Vagina (tissue), 2 donors: ENCODE data around the gene TPP2.

ENCODE experiments used
- CTCF ChIP-seq, 3 experiments: fragments of 450-650 bp in 2 of 3; fragments of 200-600 bp in 1 of 3; sonication (generic) in 1 of 3; IDR thresholded peaks; one replicate each; pipeline ENCODE4 v1.5.1; 2017 to 2019; ENCODE audit warnings: antibody characterized with exemption in 3 of 3, mild to moderate bottlenecking in 2 of 3, moderate library complexity in 2 of 3
- POLR2A ChIP-seq, 2 donors: fragments of 450-650 bp; IDR thresholded peaks; one replicate each; pipeline ENCODE4 v1.6.1; 2017; ENCODE audit warnings: antibody characterized with exemption in 2 of 2, mild to moderate bottlenecking in 2 of 2, moderate library complexity in 2 of 2
- POLR2AphosphoS5 ChIP-seq, 2 donors: sonication (generic); formaldehyde crosslinking; IDR thresholded peaks; one replicate each; pipeline ENCODE4 v1.9.0; 2017; ENCODE audit warnings: antibody characterized with exemption in 2 of 2, mild to moderate bottlenecking in 2 of 2, low read depth in 1 of 2; ENCODE audit not compliant: insufficient read depth in 1 of 2

- no peak for TF ChIP-seq CTCF (IDR thresholded peaks at IDR 0.05)
- no peak for TF ChIP-seq POLR2A (IDR thresholded peaks at IDR 0.05)
- TF ChIP-seq POLR2AphosphoS5 (IDR thresholded peaks at IDR 0.05; ENCODE audit: insufficient read depth in 1 of 2, low read depth in 1 of 2), result no peak
Measured at GRCh38 chr13:102687520-102687919, 90.7 kb downstream of the TPP2 start.
